WI38 (cell line): ENCODE data around the gene RACGAP1.

Experiments used
- H3K4me3 ChIP-seq: 2 replicates; pipeline ENCODE4 v1.5.1; 2011; ENCODE audit warnings: low read depth, mild to moderate bottlenecking, control low read depth, low read length
- CTCF ChIP-seq: IDR thresholded peaks from 2 replicates; pipeline ENCODE4 v1.5.1; 2012; ENCODE audit warnings: low read depth, mild to moderate bottlenecking, control low read depth, low read length

Gene RACGAP1

DNA sequence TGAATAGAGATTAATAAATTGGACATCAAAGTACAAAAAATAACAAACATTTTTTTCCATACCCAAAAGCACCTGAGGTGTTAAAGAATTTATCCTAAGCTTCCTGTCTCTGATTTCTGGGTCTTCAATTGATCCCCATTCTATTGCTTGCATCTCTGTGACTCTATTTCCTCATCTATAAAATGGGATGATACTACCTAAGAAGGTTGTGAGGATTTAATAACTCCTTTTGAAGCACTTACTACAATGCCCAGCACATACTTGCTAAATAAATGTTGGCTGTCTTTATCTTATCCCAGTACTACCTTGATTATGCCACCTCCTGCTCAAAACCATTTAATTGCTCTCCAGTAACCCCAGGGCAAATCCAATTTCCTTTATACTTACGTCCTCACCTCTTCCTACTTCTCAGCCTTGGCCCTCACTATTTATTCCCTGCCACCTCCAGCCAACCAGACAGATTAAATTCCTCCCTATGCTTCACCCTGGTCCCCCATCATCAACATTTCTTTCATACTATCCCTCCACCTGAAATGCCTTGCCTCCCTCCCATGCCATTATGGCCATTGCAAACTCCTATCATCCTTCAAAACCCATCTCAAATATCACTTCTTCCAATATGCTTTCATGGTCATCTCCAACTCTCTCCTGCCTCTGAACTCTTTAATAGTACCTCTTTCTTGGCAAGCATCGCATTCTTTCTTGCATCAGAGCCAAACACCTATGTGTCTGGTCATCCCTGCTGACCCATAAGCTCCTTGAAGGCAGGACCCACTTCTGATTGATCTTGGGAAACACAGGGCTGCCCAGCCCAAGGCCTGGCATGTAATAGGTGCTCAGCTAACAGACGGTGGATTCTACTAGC lies 24.2 kb upstream of the RACGAP1 start:
- no peak overlapping the region for H3K4me3 ChIP-seq
- TF ChIP-seq CTCF = no peak

- TF ChIP-seq CTCF = no peak
- H3K4me3 ChIP-seq = no peak overlapping the region
Measured at GRCh38 chr12:50047693-50048250, 22.5 kb upstream of the RACGAP1 start.

DNA sequence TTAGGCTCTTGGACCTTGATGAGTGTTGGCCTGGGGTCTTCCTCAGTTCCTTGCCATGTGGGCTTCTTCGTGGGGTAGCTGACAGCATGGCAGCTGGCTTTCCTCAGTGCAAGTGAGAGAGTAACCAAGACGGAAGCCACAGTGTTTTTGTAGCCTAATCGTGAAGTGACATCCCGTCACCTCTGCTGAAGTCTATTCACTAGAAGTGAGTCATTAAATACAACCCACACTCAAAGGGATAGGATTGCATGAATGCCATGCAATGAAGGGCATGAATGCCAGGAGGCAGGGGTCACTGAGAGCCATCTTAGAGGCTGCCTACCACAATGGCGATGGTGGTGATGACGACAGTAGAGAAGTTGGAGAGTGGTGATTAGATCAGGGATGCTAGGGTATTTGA lies 18.6 kb upstream of the RACGAP1 start:
- TF ChIP-seq CTCF = no peak
- H3K4me3 ChIP-seq = no peak overlapping the region

DNA sequence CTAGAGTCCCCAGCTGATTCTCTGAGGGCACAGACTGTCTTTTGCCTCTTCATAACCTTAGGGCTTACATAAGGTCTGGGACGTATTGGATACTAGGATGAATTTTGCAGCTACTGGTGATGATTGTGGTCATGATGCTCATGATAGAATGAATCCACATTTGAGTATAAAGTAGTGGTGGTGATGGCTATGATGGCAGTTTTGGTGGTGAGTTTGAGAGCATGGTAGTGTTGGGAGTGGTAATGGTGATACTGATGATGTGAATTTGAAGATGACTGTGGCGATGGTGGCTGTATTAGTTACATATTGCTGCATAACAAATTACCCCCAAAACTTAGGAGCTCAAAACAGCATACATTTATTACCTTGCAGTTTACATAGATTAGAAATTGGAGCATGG lies 18.0 kb upstream of the RACGAP1 start:
- H3K4me3 ChIP-seq = no peak overlapping the region
- TF ChIP-seq CTCF = no peak

- TF ChIP-seq CTCF = no peak
- H3K4me3 ChIP-seq = no peak overlapping the region
Measured at GRCh38 chr12:50042693-50043092, 17.4 kb upstream of the RACGAP1 start.

GRCh38 chr12:50041962-50042361 lies 16.7 kb upstream of the RACGAP1 start:
- no peak overlapping the region for H3K4me3 ChIP-seq
- no peak for TF ChIP-seq CTCF

- no peak overlapping the region for H3K4me3 ChIP-seq
- no peak for TF ChIP-seq CTCF
Measured at GRCh38 chr12:50041062-50041860, 16.0 kb upstream of the RACGAP1 start.
